ENCODE results near the gene SCAI. TPM values are rescaled to one million over a fixed set of nuclear protein-coding genes. Genes with fewer than 3 reads are reported as not detected.

Gene SCAI
- 65.0 TPM for total RNA-seq

GRCh38 chr9:125143377-125144090 lies at the start of gene SCAI:
SCAI (minus strand) TSS chr9:125143528; CDS start chr9:125143437, 91 bp downstream.

DNA sequence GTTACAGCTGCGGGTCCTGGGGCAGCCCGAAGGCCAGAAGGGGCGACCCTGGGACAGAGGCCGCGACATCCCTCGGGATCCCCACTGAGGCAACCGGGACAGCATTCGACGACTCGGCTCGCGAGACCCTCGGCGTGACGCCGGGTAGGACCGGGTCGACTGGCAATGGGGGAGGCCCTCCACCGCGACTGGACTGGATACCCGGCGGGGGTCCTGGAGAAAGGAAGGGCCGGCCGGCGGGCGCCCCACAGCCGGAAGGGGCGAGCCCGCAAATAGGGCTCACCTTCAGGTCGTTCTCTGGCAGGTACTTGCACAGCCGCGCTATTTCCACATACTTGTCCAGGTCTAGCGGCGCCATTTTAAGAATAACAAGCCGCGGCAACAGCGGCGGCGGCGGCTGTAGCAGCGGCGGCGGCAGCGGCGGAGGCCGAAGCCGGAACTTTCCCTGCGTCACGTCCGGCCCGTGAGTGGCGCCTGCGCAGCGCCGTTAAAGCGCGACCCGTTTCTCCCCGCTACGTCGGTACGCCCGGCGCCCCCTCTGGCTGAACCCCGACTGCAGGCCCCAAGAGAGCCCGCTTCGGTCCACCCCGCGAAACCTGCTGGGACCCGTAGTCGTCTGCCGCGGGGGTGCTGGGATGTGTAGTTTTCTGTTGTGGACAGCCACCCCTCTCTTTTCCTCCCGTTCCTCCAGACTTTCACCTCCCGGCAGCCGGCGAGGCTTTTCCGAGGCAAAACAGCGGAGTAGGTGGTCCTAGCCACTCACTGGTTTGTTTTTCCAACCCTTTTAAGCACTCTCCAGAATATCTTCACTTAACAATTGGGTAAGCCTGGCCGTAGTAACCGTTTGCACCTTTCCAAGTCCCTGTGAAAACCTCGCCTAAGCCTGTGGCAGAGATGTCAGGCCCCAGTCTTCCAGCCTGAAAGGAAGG lies 46.3 kb upstream of the SCAI start, which contains the start of gene PPP6C:
PPP6C (minus strand) TSS at position 443 of the 929 bp plus-strand sequence; CDS start at position 358, 85 bp downstream.

DNA sequence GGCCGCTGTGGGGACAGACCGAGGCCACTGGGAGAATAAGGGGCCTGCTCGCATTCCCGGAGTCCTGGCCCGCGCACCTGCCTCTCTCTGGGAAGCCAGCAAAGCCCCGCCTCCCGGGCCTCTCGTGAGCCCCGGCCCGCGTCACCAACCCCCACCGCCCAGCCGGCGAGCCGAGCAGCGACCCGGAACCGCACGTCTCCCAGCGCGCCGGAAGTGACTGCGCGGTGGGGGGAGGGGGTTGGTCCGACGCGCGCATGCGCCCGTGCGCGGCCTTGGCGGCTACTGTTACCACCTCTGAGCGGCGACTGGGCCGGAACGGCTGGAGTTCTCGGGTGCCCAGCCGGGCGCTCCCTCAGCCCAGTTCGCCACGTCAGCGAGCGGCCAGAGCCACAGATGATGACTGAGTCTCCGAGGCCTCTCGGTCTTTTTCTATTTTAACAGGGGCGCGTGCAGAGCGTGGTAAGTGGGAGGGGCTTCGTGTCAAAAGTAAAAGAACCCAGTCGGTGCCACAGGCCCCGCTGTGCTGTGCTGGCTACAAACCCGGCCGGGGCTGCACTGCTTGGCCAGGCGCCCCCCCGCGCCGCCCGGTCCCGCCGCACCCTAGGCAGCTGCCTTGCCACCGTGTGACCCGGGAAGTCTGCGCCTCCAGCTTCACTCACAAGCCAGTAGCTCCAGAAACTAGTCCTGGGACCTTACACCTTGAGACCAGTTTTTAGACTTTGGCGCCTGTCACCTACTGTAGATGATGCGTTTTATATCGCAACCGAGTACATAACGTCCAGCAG lies 202.2 kb downstream of the SCAI start, which contains the start of gene GOLGA1:
GOLGA1 (minus strand) TSS at position 190 of the 785 bp plus-strand sequence. CDS start 2,372 bp downstream, outside the sequence.

Other genes starting within 250 kb of the SCAI start
- 29.1 TPM for gene GOLGA1, start 202.4 kb downstream of the SCAI start, total RNA-seq
- gene PPP6C, start 46.3 kb upstream of the SCAI start, total RNA-seq = 24.5 TPM
- 25.1 TPM for gene RABEPK, start 57.0 kb upstream of the SCAI start, total RNA-seq
- gene HSPA5, start 97.8 kb upstream of the SCAI start, total RNA-seq = 57.4 TPM
- 79.8 TPM for gene GAPVD1, start 118.3 kb upstream of the SCAI start, total RNA-seq